ENCODE data around the gene OLFM4.

GRCh38 chr13:53045189-53045588 lies 16.6 kb downstream of the OLFM4 start:
- no peak for TF ChIP-seq POLR2A (IDR thresholded peaks at IDR 0.05)
- no peak for TF ChIP-seq CTCF (IDR thresholded peaks at IDR 0.05)
